WTC11 (cell line): Measurements from ENCODE around the gene SRSF4. TPM values are rescaled to one million over a fixed set of nuclear protein-coding genes. Genes with fewer than 3 reads are reported as not detected.

ENCODE experiments used
- ATAC-seq: fragments of 200-7000 bp; cut with Tn5 transposase; 2 replicates; pipeline ENCODE4 v1.10.0; 2021; ENCODE audit warnings: mild to moderate bottlenecking, moderate library complexity
- CTCF ChIA-PET: fragments of 300-600 bp; sonication (Branson Sonifier 250); formaldehyde crosslinking; loops from one replicate; lab custom pipeline; 2021; ENCODE audit warnings: antibody characterized with exemption; lab: Charles Lee
- POLR2A ChIA-PET: fragments of 350-600 bp; sonication (Branson Sonifier 250); formaldehyde crosslinking; loops from one replicate; lab custom pipeline; 2021; ENCODE audit warnings: antibody characterized with exemption; lab: Charles Lee
- DNase-seq: peaks from one replicate; pipeline ENCODE4 v3.0.0; 2021; ENCODE audit warnings: low spot score
- H3K27ac Mint-ChIP-seq: 2 replicates; pipeline ENCODE4 v1.8.0; 2021; ENCODE audit warnings: mixed read lengths
- H3K27me3 Mint-ChIP-seq: 2 replicates; pipeline ENCODE4 v1.8.0; 2021; ENCODE audit warnings: low read depth, mild to moderate bottlenecking, moderate library complexity, mixed read lengths
- H3K36me3 Mint-ChIP-seq: 2 replicates; pipeline ENCODE4 v1.8.0; 2021; ENCODE audit warnings: mixed read lengths
- H3K4me1 Mint-ChIP-seq: 2 replicates; pipeline ENCODE4 v1.8.0; 2022; ENCODE audit warnings: mixed read lengths
- H3K4me3 Mint-ChIP-seq: 2 replicates; pipeline ENCODE4 v1.8.0; 2021; ENCODE audit warnings: mild to moderate bottlenecking, moderate library complexity, mixed read lengths
- H3K9me3 Mint-ChIP-seq: 2 replicates; pipeline ENCODE4 v1.8.0; 2021; ENCODE audit warnings: mixed read lengths
- AR ChIP-seq: fragments of 250-450 bp; sonication (Bioruptor Pico); IDR thresholded peaks from 2 replicates; pipeline ENCODE4 v1.9.0; 2021; ENCODE audit warnings: mild to moderate bottlenecking
- ATF6 ChIP-seq: sonication (generic); formaldehyde crosslinking; IDR thresholded peaks from 2 replicates; pipeline ENCODE4 v1.8.1; 2023; ENCODE audit warnings: mild to moderate bottlenecking, missing genetic modification reagents
- CREM ChIP-seq: sonication (generic); formaldehyde crosslinking; IDR thresholded peaks from 2 replicates; pipeline ENCODE4 v1.8.1; 2022; ENCODE audit warnings: mild to moderate bottlenecking, missing genetic modification reagents, moderate library complexity
- E2F4 ChIP-seq: sonication (generic); formaldehyde crosslinking; IDR thresholded peaks from 2 replicates; pipeline ENCODE4 v1.8.1; 2022; ENCODE audit warnings: low read depth, mild to moderate bottlenecking, moderate library complexity, missing genetic modification reagents, borderline replicate concordance
- ELF4 ChIP-seq: sonication (generic); formaldehyde crosslinking; IDR thresholded peaks from 2 replicates; pipeline ENCODE4 v1.8.1; 2022; ENCODE audit warnings: low read depth, mild to moderate bottlenecking, moderate library complexity, missing genetic modification reagents
- HMGA2 ChIP-seq: fragments of 250-450 bp; sonication (Bioruptor Pico); IDR thresholded peaks from 2 replicates; pipeline ENCODE4 v1.4.0; 2021; ENCODE audit warnings: mild to moderate bottlenecking, moderate library complexity
- NR1H2 ChIP-seq: sonication (generic); formaldehyde crosslinking; IDR thresholded peaks from 2 replicates; pipeline ENCODE4 v1.9.0; 2021; ENCODE audit warnings: mild to moderate bottlenecking, moderate library complexity, missing genetic modification reagents
- OVOL2 ChIP-seq: fragments of 250-450 bp; sonication (Bioruptor Pico); IDR thresholded peaks from 2 replicates; pipeline ENCODE4 v1.9.0; 2021; ENCODE audit warnings: mild to moderate bottlenecking, borderline replicate concordance
- PREB ChIP-seq: sonication (generic); formaldehyde crosslinking; IDR thresholded peaks from 2 replicates; pipeline ENCODE4 v1.8.1; 2022; ENCODE audit warnings: mild to moderate bottlenecking, missing genetic modification reagents, moderate library complexity, borderline replicate concordance
- RELA ChIP-seq: sonication (generic); formaldehyde crosslinking; IDR thresholded peaks from 2 replicates; pipeline ENCODE4 v1.8.1; 2022; ENCODE audit warnings: missing genetic modification reagents, mild to moderate bottlenecking, borderline replicate concordance
- SMAD4 ChIP-seq: sonication (generic); formaldehyde crosslinking; IDR thresholded peaks from 2 replicates; pipeline ENCODE4 v1.8.0; 2022; ENCODE audit warnings: mild to moderate bottlenecking, missing genetic modification reagents
- TCF7 ChIP-seq: sonication (generic); formaldehyde crosslinking; IDR thresholded peaks from 2 replicates; pipeline ENCODE4 v1.8.0; 2022; ENCODE audit warnings: mild to moderate bottlenecking, low read depth, missing genetic modification reagents, moderate library complexity
- ZNF121 ChIP-seq: sonication (generic); formaldehyde crosslinking; IDR thresholded peaks from 2 replicates; pipeline ENCODE4 v1.8.0; 2023; ENCODE audit warnings: missing genetic modification reagents
- ZNF138 ChIP-seq: sonication (generic); formaldehyde crosslinking; conservative IDR thresholded peaks from 2 replicates; pipeline ENCODE4 v1.8.1; 2022; ENCODE audit warnings: mild to moderate bottlenecking, moderate library complexity, missing genetic modification reagents
- ZNF416 ChIP-seq: fragments of 250-450 bp; sonication (Bioruptor Pico); IDR thresholded peaks from 2 replicates; pipeline ENCODE4 v1.9.0; 2021; ENCODE audit warnings: mild to moderate bottlenecking, inconsistent platforms
- total RNA-seq: library from RNA; stranded (reverse); gene quantifications from 3 replicates; pipeline ENCODE4 v1.2.3, GENCODE V29; 2021
- TF ChIP-seq, protein P1 (sequence below): sonication (generic); formaldehyde crosslinking; IDR thresholded peaks from 2 replicates; pipeline ENCODE4 v1.8.1; 2023; ENCODE audit warnings: mild to moderate bottlenecking, missing genetic modification reagents
- TF ChIP-seq, protein P2 (sequence below): sonication (generic); formaldehyde crosslinking; IDR thresholded peaks from 2 replicates; pipeline ENCODE4 v1.8.1; 2022; ENCODE audit warnings: missing genetic modification reagents, borderline replicate concordance
- TF ChIP-seq, protein P3 (sequence below): sonication (generic); formaldehyde crosslinking; IDR thresholded peaks from 2 replicates; pipeline ENCODE4 v1.8.0; 2022; ENCODE audit warnings: mild to moderate bottlenecking, missing genetic modification reagents
- TF ChIP-seq, protein P4 (sequence below): sonication (generic); formaldehyde crosslinking; IDR thresholded peaks from 2 replicates; pipeline ENCODE4 v1.8.1; 2022; ENCODE audit warnings: low read depth, missing genetic modification reagents, borderline replicate concordance

SRSF4 gene
- total RNA-seq, 1 experiment from 2014 or later: 99.9 TPM

DNA sequence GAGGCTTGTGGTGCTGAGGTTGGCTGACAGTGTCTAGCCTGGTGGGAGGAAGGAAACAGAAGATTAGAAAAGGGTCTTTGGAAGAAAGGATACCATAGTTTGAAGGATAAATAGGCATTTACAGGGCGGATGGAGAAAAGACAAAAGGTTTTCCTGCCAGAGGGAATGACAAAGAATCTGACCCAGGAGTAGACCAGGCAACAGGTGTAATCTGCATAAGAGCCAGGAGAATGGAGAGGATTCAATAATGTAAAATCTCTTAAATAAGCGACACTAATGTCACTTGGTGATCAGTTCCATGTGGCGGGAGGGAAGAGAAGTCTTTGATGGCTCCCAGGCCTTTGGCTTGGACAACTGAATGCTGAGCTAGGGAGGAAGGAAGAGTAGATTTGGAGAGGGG lies 39.6 kb upstream of the SRSF4 start:
- H3K4me3 Mint-ChIP-seq: no peak overlapping the region
- no peak for DNase-seq
- no peaks in the 10 kb centered on the region for H3K9me3 Mint-ChIP-seq
- ATAC-seq: no peak
- H3K27me3 Mint-ChIP-seq: no peaks in the 10 kb centered on the region
- ChIA-PET CTCF (interaction anchor here (1.2 kb wide), 1 partner anchor 39 kb away, joined by 5 read pairs; the partner anchor contains the start of gene SRSF4), POLR2A (no interaction called here)
- peak overlapping the region; percentile 60 for H3K27ac Mint-ChIP-seq
- no peak for TF ChIP-seq SMAD4
- TF ChIP-seq, protein P1, sequence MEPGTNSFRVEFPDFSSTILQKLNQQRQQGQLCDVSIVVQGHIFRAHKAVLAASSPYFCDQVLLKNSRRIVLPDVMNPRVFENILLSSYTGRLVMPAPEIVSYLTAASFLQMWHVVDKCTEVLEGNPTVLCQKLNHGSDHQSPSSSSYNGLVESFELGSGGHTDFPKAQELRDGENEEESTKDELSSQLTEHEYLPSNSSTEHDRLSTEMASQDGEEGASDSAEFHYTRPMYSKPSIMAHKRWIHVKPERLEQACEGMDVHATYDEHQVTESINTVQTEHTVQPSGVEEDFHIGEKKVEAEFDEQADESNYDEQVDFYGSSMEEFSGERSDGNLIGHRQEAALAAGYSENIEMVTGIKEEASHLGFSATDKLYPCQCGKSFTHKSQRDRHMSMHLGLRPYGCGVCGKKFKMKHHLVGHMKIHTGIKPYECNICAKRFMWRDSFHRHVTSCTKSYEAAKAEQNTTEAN (CRISPR knock-in tag): no peak
- TF ChIP-seq ZNF138: no peak
- TF ChIP-seq, protein P2, sequence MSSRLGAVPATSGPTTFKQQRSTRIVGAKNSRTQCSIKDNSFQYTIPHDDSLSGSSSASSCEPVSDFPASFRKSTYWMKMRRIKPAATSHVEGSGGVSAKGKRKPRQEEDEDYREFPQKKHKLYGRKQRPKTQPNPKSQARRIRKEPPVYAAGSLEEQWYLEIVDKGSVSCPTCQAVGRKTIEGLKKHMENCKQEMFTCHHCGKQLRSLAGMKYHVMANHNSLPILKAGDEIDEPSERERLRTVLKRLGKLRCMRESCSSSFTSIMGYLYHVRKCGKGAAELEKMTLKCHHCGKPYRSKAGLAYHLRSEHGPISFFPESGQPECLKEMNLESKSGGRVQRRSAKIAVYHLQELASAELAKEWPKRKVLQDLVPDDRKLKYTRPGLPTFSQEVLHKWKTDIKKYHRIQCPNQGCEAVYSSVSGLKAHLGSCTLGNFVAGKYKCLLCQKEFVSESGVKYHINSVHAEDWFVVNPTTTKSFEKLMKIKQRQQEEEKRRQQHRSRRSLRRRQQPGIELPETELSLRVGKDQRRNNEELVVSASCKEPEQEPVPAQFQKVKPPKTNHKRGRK (CRISPR knock-in tag): no peak
- TF ChIP-seq ZNF121 (CRISPR knock-in tag): no peak
- no peak for TF ChIP-seq E2F4 (CRISPR knock-in tag)
- TF ChIP-seq, protein P3, sequence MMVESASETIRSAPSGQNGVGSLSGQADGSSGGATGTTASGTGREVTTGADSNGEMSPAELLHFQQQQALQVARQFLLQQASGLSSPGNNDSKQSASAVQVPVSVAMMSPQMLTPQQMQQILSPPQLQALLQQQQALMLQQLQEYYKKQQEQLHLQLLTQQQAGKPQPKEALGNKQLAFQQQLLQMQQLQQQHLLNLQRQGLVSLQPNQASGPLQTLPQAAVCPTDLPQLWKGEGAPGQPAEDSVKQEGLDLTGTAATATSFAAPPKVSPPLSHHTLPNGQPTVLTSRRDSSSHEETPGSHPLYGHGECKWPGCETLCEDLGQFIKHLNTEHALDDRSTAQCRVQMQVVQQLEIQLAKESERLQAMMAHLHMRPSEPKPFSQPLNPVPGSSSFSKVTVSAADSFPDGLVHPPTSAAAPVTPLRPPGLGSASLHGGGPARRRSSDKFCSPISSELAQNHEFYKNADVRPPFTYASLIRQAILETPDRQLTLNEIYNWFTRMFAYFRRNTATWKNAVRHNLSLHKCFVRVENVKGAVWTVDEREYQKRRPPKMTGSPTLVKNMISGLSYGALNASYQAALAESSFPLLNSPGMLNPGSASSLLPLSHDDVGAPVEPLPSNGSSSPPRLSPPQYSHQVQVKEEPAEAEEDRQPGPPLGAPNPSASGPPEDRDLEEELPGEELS (CRISPR knock-in tag): no peak
- TF ChIP-seq ZNF416: no peak
- TF ChIP-seq PREB (CRISPR knock-in tag): no peak
- TF ChIP-seq ELF4: no peak
- no peak for TF ChIP-seq OVOL2 (CRISPR knock-in tag)
- TF ChIP-seq RELA (CRISPR knock-in tag): no peak
- no peak for TF ChIP-seq CREM (CRISPR knock-in tag)
- no peak for TF ChIP-seq AR (CRISPR knock-in tag)
- no peak for TF ChIP-seq HMGA2 (CRISPR knock-in tag)
- TF ChIP-seq NR1H2 (CRISPR knock-in tag): no peak
- no peak for TF ChIP-seq TCF7 (CRISPR knock-in tag)
- no peak for TF ChIP-seq ATF6 (CRISPR knock-in tag)
- TF ChIP-seq, protein P4, sequence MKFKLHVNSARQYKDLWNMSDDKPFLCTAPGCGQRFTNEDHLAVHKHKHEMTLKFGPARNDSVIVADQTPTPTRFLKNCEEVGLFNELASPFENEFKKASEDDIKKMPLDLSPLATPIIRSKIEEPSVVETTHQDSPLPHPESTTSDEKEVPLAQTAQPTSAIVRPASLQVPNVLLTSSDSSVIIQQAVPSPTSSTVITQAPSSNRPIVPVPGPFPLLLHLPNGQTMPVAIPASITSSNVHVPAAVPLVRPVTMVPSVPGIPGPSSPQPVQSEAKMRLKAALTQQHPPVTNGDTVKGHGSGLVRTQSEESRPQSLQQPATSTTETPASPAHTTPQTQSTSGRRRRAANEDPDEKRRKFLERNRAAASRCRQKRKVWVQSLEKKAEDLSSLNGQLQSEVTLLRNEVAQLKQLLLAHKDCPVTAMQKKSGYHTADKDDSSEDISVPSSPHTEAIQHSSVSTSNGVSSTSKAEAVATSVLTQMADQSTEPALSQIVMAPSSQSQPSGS: no peak
- peaks cover 26% of the 10 kb centered on the region for H3K4me1 Mint-ChIP-seq
- peaks cover 5% of the 10 kb centered on the region; the same call in 1 of the 2 replicates for H3K36me3 Mint-ChIP-seq
